ENCODE measurements around the gene TOR3A.
A peak's percentile ranks its signal among the peaks of the same experiment; 100 is the strongest.

TOR3A gene

GRCh38 chr1:179082333-179082998 is 596 bp downstream of the TOR3A start:
- H3K27ac ChIP-seq = peak overlapping the region; percentile 97
- TF ChIP-seq CTCF (conservative IDR thresholded peaks at IDR 0.05; ENCODE audit: low read depth, low read length) = no peak
- H3K4me1 ChIP-seq (ENCODE audit: low read depth, poor library complexity, severe bottlenecking) = peaks cover 55% of the 10 kb centered on the region
- H4K20me1 ChIP-seq (ENCODE audit: insufficient read depth) = no peaks in the 10 kb centered on the region
- peak overlapping the region; percentile 94 for H3K9ac ChIP-seq
- peaks cover 4% of the 10 kb centered on the region; the same call in 1 of the 2 replicates for H3K36me3 ChIP-seq (ENCODE audit: insufficient read depth)
- H3K27me3 ChIP-seq (ENCODE audit: insufficient read depth, low read depth) = no peaks in the 10 kb centered on the region
- peak overlapping the region; percentile 61 for H3K4me3 ChIP-seq (IDR thresholded peaks at IDR 0.05; ENCODE audit: insufficient read depth, low read depth, low read length)
- H3K4me2 ChIP-seq = peak overlapping the region; percentile 81
- peak overlapping the region; percentile 60; the same call in 1 of the 2 replicates for H2AFZ ChIP-seq (ENCODE audit: low read depth)
- peaks cover 55% of the 10 kb centered on the region for H3K79me2 ChIP-seq (ENCODE audit: insufficient read depth, low read depth)

GRCh38 chr1:179082999-179083335 is 1.1 kb downstream of the TOR3A start:
- Histone ChIP-seq H3K27ac (peak overlapping the region; percentile 97), H3K4me1 (ENCODE audit: low read depth, poor library complexity, severe bottlenecking) (peaks cover 60% of the 10 kb centered on the region), H4K20me1 (ENCODE audit: insufficient read depth) (no peaks in the 10 kb centered on the region), H3K27me3 (ENCODE audit: insufficient read depth, low read depth) (no peaks in the 10 kb centered on the region), H3K9ac (peak overlapping the region; percentile 94), H3K79me2 (ENCODE audit: insufficient read depth, low read depth) (peaks cover 60% of the 10 kb centered on the region), H2AFZ (ENCODE audit: low read depth) (peak overlapping the region; percentile 60; the same call in 1 of the 2 replicates), H3K4me3 (IDR thresholded peaks at IDR 0.05; ENCODE audit: insufficient read depth, low read depth, low read length) (peak overlapping the region; percentile 61), H3K36me3 (ENCODE audit: insufficient read depth) (peaks cover 4% of the 10 kb centered on the region; the same call in 1 of the 2 replicates), H3K4me2 (peak overlapping the region; percentile 81)
- TF ChIP-seq CTCF (conservative IDR thresholded peaks at IDR 0.05; ENCODE audit: low read depth, low read length) = no peak

- H3K9ac ChIP-seq = peak overlapping the region; percentile 94; the same call in 1 of the 2 replicates
These were observed 1.7 kb downstream of the TOR3A start for GRCh38 chr1:179083533-179083932.

GRCh38 chr1:179087665-179088064 is 5.8 kb downstream of the TOR3A start:
- Histone ChIP-seq H4K20me1 (ENCODE audit: insufficient read depth) (0 out of 2 replicates have a peak, but pooled peaks cover 6% of the 10 kb centered on the region), H3K4me2 (no peak overlapping the region), H2AFZ (ENCODE audit: low read depth) (no peak overlapping the region), H3K79me2 (ENCODE audit: insufficient read depth, low read depth) (peaks cover 72% of the 10 kb centered on the region), H3K4me3 (IDR thresholded peaks at IDR 0.05; ENCODE audit: insufficient read depth, low read depth, low read length) (no peak overlapping the region), H3K27ac (no peak overlapping the region), H3K27me3 (ENCODE audit: insufficient read depth, low read depth) (no peaks in the 10 kb centered on the region), H3K4me1 (ENCODE audit: low read depth, poor library complexity, severe bottlenecking) (peaks cover 66% of the 10 kb centered on the region), H3K36me3 (ENCODE audit: insufficient read depth) (peaks cover 9% of the 10 kb centered on the region; the same call in 1 of the 2 replicates), H3K9ac (no peak overlapping the region)
- no peak for TF ChIP-seq CTCF (conservative IDR thresholded peaks at IDR 0.05; ENCODE audit: low read depth, low read length)

More at GRCh38 chr1:179083533-179083932, 1.7 kb downstream of the TOR3A start:
- Histone ChIP-seq H3K36me3 (ENCODE audit: insufficient read depth) (peaks cover 4% of the 10 kb centered on the region; the same call in 1 of the 2 replicates), H3K27me3 (ENCODE audit: insufficient read depth, low read depth) (no peaks in the 10 kb centered on the region), H3K27ac (peak overlapping the region; percentile 97), H3K4me3 (IDR thresholded peaks at IDR 0.05; ENCODE audit: insufficient read depth, low read depth, low read length) (no peak overlapping the region), H3K4me1 (ENCODE audit: low read depth, poor library complexity, severe bottlenecking) (peaks cover 66% of the 10 kb centered on the region), H3K4me2 (peak overlapping the region; percentile 81), H4K20me1 (ENCODE audit: insufficient read depth) (no peaks in the 10 kb centered on the region), H3K79me2 (ENCODE audit: insufficient read depth, low read depth) (peaks cover 66% of the 10 kb centered on the region), H2AFZ (ENCODE audit: low read depth) (no peak overlapping the region)
- TF ChIP-seq CTCF (conservative IDR thresholded peaks at IDR 0.05; ENCODE audit: low read depth, low read length) = no peak
